NCI-H446 (cell line): ENCODE results near the gene ELF1.
A peak's percentile ranks its signal among the peaks of the same experiment; 100 is the strongest.

ENCODE experiments used
- DNase-seq, 2 experiments: peaks; one replicate each; lab custom pipeline; 2025; lab: John Stamatoyannopoulos, UW

Gene ELF1

DNA sequence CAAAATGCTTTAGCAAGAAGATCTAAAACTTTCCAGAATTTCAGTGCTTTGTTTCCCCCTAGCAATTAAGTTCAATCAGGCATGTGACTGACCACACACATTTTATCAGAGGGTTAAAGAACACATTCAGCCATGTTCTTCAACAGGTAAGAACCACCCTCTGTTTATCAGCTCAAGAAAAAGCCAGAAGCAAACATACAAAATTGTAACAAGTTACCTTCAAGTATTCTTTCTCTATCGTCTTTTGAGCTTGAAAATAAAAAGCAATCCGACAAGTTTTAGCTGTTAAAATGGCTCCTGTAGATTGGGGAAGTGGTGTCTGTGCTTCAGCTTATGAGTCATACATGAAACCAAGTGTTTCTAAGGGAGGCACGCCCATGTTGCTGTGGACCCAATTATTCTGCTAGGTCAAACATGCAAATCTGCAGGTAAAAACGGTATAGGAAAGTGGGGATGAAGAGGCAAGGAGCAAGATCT is at the start of gene ELF1:
Gene ELF1, minus strand, starts transcription at position 306 of the 477 bp plus-strand sequence. CDS start 37,262 bp downstream, outside the sequence.
- DNase-seq = peak in 1 of 2 experiments; percentile 2

DNA sequence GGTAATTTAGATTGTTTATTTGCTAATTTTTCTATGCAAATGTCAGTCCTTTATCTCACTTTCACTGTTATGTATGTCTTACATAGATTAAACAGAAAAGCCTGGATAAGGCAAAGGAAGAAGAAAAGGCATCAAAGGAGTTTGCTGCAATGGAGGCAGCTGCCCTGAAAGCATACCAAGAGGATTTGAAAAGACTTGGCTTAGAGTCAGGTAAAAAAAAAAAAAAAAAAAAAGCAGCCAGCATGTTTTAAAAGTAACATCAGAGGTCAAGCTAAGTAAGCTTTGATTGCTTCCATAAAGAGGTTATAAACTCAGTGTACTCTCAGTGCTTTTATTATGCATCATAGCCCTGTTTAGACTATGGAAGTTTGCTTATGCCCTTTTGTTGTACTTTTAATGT is 46.0 kb upstream of the ELF1 start:
- DNase-seq = no peak

GRCh38 chr13:41064493-41064892 is 45.4 kb upstream of the ELF1 start:
- no peak for DNase-seq

DNA sequence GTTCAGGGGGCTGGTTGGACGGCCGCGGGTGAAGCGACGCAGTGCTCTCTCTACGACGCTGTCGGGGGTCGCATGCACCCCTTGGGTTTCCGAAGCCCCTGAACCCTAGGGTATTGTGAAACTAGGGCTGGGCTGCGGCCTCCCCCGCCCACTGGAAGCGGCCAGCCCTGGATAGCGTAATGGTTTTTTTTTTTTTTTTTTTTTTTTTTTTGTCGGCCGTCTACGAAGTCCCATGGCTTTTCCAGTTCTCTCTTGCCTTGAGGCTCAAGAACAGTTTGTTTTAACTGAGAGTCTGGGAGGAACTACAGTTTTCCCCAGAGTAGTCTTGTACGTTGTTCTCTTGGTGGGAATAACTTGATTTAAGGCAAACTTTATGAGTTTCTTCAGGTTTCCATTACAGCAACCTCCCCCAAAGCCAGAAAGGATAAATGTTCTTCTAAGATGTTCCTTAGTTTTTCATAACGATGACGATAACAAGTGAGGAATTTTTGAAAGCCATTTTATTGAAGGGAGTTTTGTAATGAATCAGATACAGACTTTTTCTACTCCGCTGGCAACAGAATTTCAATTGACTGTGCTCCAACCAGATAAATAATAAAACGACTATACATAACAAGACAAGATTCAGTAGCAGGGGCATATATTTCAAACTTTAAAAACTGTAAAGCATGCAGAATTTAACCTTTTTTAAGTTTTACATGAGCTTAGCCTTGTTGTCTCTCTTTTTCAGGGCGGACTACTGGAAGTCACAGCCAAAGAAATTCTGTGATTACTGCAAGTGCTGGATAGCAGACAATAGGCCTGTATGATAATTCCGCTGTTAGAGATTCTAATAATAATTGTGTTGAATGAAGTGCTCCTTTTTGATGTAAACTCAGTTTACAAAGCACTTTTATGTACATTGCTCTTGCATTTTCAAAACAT is 43.1 kb upstream of the ELF1 start:
- peak in 1 of 2 experiments; percentile 60 for DNase-seq

DNA sequence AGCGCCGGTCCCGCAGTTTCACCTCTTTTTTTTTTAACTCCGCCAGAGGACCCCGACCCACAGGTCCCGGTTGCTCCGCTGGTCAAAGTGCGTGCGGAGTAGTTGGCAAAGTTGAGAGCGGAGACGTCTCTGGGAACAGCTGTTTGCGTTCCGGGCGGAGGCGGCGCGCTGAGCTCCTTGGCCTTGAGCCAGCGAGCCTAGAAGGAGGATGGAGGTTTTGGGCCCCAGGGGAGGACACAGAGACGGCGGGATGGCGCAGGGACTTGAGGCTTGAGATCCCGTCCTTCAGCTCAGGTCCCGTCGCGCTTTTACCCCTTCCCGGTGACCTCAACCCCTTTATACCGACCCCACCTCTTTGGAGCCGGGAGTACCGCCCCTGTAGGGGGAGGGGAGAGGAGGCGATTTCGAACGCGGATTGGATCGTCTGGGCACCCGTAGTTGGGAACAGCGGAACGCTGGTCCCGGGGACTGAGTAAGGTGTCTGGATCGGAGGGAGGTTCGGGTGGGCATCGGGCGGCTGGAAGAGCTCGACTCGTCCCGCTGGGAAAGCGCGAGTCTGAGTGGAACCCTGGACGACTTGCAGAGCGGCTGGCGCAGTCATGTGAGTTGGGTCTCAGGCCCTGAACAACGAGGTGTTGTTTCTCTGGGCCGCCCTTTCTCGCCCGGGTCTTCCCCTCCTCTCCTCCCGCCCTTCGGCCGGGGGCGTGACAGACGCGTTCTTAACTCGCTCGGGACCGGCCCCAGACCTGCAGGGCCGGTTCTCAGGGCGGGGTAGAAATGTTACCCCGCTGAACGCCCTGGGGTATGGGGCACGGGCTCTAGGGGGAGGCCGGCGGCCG is 42.2 kb upstream of the ELF1 start, which contains the start of gene WBP4:
Gene WBP4, plus strand, starts transcription at position 435 of the 839 bp plus-strand sequence. Its CDS starts 165 bp downstream, at position 600.
- DNase-seq = peak; percentile 93 to 96

- peak; percentile 87 for DNase-seq
These were observed 41.6 kb upstream of the ELF1 start for GRCh38 chr13:41060724-41061074.

GRCh38 chr13:41060082-41060723 is 41.1 kb upstream of the ELF1 start:
- peak; percentile 82 to 89 for DNase-seq

GRCh38 chr13:41059456-41060081 is 40.5 kb upstream of the ELF1 start:
- peak in 1 of 2 experiments; percentile 28 for DNase-seq

DNA sequence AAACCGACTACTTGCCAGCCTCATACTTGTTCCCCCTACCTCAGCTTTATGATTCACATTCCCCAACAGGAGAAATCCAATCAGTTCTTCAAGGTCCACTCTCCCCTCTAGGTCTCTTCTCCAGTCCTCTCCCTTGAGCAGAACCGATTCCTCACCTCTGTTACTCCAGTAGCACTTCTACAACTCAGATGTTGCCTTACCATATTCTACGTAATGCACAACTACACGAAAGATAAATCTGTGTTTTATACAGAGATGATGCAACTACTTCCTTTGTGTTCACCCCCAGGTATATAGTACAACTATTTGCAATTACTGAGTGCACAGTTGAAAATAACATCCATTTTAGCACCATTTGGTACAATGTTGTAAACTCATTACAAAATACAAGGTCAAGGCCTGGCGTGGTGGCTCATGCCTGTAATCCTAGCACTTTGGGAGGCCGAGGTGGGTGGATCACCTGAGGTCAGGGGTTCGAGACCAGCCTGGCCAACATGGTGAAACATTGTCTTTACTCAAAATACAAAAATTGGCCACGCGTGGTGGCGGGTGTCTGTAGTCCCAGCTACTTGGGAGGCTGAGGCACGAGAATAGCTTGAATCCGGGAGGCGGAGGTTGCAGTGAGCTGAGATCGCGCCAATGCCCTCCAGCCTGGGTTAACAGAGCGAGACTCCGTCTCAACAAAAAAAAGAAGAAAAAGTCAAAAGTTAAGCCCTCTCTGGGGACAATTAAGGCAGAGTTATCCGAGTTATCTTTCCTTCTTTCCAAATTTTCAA is 39.4 kb upstream of the ELF1 start:
- DNase-seq = no peak

- no peak for DNase-seq
These were observed 38.0 kb upstream of the ELF1 start for GRCh38 chr13:41056826-41057711.

- no peak for DNase-seq
These were observed 37.1 kb upstream of the ELF1 start for GRCh38 chr13:41056194-41056593.

- DNase-seq = no peak
These were observed 36.0 kb upstream of the ELF1 start for GRCh38 chr13:41054919-41055619.

- peak; percentile 5 to 60 for DNase-seq
These were observed 35.2 kb upstream of the ELF1 start for GRCh38 chr13:41054212-41054877.

GRCh38 chr13:41053384-41053826 is 34.3 kb upstream of the ELF1 start:
- no peak for DNase-seq

DNA sequence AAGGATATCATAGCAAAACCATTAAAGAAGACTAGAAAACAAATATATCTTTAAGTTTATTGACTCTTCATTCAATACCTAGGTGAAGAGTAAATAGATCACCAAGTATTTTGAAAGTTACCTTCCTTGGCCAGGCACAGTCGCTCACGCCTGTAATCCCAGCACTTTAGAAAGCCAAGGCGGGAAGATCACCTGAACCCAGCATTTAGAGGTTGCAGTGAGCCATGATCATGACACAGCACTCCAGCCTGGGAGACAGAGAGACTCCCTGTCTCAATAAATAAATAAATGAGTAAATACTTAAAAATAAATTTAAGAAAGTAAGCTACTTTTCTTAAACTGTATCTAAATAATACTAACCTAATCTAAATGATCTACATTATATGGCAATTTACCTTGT is 33.3 kb upstream of the ELF1 start:
- DNase-seq = no peak

DNA sequence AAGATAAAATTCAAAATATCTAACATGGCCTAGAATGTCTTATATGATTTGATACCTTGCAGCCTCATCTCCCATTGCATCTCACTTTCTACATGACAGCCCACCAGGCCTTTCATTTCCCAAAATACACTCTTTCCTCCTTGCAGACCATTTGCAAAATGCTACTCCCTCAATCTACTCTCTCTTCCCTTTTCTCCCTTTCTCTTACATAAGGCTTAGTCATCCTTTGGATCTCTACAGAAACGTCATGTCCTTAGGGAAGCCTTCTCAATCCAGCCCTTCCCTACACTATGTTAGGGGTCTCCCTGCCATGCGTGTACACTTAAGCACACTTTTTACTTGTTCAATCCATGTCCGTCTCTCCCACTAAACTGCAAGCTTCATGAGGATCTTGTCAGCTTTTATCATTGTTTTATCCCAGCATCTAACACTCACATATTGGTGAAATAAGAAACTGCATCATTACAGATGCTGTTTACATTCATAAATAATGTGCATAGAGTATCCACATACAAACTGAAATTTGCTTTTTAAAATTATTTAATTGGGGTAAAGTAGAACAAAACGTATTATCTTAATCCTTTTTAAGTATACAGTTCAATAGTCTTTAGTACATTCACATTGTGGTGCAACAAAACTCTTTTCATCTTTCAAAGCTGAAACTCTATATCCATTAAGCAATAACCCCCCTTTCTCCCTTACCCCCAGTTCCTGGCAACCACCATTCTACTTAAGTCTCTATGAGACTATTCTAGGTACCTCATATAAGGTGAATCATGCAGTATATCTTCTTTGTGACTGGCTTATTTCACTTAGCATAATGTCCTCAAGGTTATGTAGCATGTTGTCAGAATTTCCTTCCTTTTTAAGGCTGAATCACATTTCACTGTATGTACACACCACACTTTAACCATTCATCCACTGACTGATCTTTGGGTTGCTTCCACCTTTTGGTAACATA is 30.6 kb upstream of the ELF1 start:
- no peak for DNase-seq

DNA sequence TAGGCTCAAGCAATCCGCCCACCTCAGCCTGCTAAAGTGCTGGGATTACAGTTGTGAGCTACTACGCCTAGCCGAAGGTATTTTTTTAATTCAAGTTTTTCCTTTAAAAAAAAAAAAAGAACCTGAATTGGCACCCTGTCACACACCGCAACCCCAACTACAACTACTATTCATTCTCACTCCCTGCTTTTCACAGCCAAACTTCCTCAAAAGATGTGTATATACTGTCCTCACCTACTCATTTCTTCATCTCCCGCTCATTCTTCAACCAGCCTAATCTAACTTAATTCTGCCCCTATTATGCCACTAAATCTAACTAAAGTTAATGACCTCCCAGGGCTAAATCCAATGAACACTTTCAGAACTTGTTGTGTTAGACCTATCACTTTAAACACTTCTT is 29.5 kb upstream of the ELF1 start:
- no peak for DNase-seq
